Endothelial cell of umbilical vein (primary cell): Measurements from ENCODE around the gene DAB1.

ENCODE experiments used
- EZH2 ChIP-seq: IDR thresholded peaks from 2 replicates; pipeline ENCODE4 v1.6.1; 2012; ENCODE audit warnings: borderline replicate concordance, low read depth, mild to moderate bottlenecking, moderate library complexity, low read length, inconsistent platforms; ENCODE audit not compliant: severe bottlenecking
- GATA2 ChIP-seq: IDR thresholded peaks from 2 replicates; pipeline ENCODE4 v1.7.0; 2011; ENCODE audit warnings: low read depth, mild to moderate bottlenecking, moderate library complexity, mixed read lengths, low read length; ENCODE audit not compliant: insufficient read length, insufficient read depth
- JUN ChIP-seq: IDR thresholded peaks from 2 replicates; pipeline ENCODE4 v1.6.1; 2011; ENCODE audit warnings: borderline replicate concordance, low read depth; ENCODE audit not compliant: insufficient read length, insufficient read depth
- MYC ChIP-seq: IDR thresholded peaks from one replicate; pipeline ENCODE4 v1.6.1; 2011; ENCODE audit warnings: mild to moderate bottlenecking, low read depth, low read length
- POLR2A ChIP-seq: IDR thresholded peaks from 2 replicates; pipeline ENCODE4 v1.6.1; 2012; ENCODE audit warnings: low read depth, mild to moderate bottlenecking, control low read depth, low read length
- TF ChIP-seq, protein P1 (sequence below), 2 donors: IDR thresholded peaks; 1 replicate in 1 of 2; 2 replicates in 1 of 2; pipeline ENCODE4 v1.5.1; 2011; ENCODE audit warnings: low read length in 2 of 2, mild to moderate bottlenecking in 2 of 2, moderate library complexity in 2 of 2, control low read depth in 1 of 2, inconsistent platforms in 1 of 2, low read depth in 1 of 2; ENCODE audit not compliant: insufficient read depth in 1 of 2; ENCODE audit errors: extremely low read depth in 1 of 2

DNA sequence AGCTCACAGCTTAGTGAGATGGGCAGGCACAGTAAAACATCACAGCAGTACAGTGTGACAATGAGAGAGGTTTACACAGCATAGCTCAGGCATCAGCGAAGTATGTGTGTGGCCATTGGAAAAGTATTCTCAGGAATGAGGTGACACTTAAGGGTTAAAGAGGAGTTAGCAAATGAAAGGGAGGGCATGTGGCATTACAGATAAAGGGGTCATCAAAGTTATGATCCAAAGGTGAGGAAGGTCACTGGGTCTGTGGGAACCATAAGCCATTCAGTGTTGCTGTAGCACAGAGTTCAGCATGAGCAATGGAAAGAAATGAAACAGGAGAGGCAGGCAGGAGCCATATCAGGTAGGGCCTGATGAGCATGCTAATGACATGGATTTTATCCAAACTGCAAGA lies 453.6 kb downstream of the DAB1 start:
- TF ChIP-seq, protein P1, sequence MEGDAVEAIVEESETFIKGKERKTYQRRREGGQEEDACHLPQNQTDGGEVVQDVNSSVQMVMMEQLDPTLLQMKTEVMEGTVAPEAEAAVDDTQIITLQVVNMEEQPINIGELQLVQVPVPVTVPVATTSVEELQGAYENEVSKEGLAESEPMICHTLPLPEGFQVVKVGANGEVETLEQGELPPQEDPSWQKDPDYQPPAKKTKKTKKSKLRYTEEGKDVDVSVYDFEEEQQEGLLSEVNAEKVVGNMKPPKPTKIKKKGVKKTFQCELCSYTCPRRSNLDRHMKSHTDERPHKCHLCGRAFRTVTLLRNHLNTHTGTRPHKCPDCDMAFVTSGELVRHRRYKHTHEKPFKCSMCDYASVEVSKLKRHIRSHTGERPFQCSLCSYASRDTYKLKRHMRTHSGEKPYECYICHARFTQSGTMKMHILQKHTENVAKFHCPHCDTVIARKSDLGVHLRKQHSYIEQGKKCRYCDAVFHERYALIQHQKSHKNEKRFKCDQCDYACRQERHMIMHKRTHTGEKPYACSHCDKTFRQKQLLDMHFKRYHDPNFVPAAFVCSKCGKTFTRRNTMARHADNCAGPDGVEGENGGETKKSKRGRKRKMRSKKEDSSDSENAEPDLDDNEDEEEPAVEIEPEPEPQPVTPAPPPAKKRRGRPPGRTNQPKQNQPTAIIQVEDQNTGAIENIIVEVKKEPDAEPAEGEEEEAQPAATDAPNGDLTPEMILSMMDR (IDR thresholded peaks at IDR 0.05; ENCODE audit: extremely low read depth in 1 of 2, insufficient read depth in 1 of 2, low read depth in 1 of 2, low read length in 2 of 2), result no peak
- TF ChIP-seq JUN (no peak), EZH2 (no peak), MYC (no peak), GATA2 (no peak), POLR2A (no peak)
